SU-DHL-6 (cell line): ENCODE results near the gene SP2.

Experiments used
- H2AFZ ChIP-seq: fragments of 200-600 bp; sonication (generic); 2 replicates; pipeline ENCODE4 v1.6.1; 2014; ENCODE audit warnings: low read depth, mild to moderate bottlenecking, moderate library complexity, mixed read lengths, antibody characterized with exemption, low read length; ENCODE audit not compliant: severe bottlenecking
- H3F3A ChIP-seq: fragments of 200-600 bp; shearing (Covaris generic); 2 replicates; pipeline ENCODE4 v1.6.0; 2016; ENCODE audit warnings: antibody characterized with exemption, mild to moderate bottlenecking; ENCODE audit not compliant: insufficient read depth
- H3K27ac ChIP-seq: fragments of 200-600 bp; sonication (generic); 2 replicates; pipeline ENCODE4 v1.5.1; 2016; ENCODE audit warnings: low read depth, mild to moderate bottlenecking, low read length, moderate library complexity, mixed read lengths
- H3K27me3 ChIP-seq: fragments of 200-600 bp; sonication (generic), shearing (Covaris generic); 2 replicates; pipeline ENCODE4 v1.6.0; 2014; ENCODE audit warnings: mild to moderate bottlenecking, low read length
- H3K36me3 ChIP-seq: fragments of 200-600 bp; sonication (generic); 2 replicates; pipeline ENCODE4 v1.6.1; 2014; ENCODE audit warnings: mild to moderate bottlenecking, low read length, mixed read lengths
- H3K4me2 ChIP-seq: fragments of 300-600, 200-600 bp; shearing (Covaris generic), sonication (generic); 2 replicates; pipeline ENCODE4 v1.6.0; 2014; ENCODE audit warnings: low read length, low read depth, mild to moderate bottlenecking; ENCODE audit not compliant: poor library complexity, severe bottlenecking
- H3K4me3 ChIP-seq: fragments of 200-600 bp; sonication (generic); 2 replicates; pipeline ENCODE4 v1.5.1; 2014; ENCODE audit warnings: antibody characterized with exemption, low read length, mild to moderate bottlenecking, mixed read lengths; ENCODE audit not compliant: insufficient read depth, poor library complexity, severe bottlenecking
- H3K79me2 ChIP-seq: fragments of 200-600 bp; sonication (generic); 2 replicates; pipeline ENCODE4 v1.6.1; 2014; ENCODE audit warnings: mild to moderate bottlenecking, low read length, moderate library complexity; ENCODE audit not compliant: insufficient read depth
- H3K9ac ChIP-seq: fragments of 200-600 bp; sonication (generic); 2 replicates; pipeline ENCODE4 v1.7.0; 2014; ENCODE audit warnings: mild to moderate bottlenecking, low read length
- H3K9me2 ChIP-seq: fragments of 200-600 bp; sonication (generic); replicated peaks from 2 replicates; pipeline ENCODE4 v1.6.1; 2014; ENCODE audit warnings: low read length; ENCODE audit not compliant: insufficient read depth
- H3K9me3 ChIP-seq: fragments of 200-600 bp; sonication (generic); 2 replicates; pipeline ENCODE4 v1.6.1; 2014; ENCODE audit warnings: low read length, mixed read lengths; ENCODE audit not compliant: insufficient read depth
- H4K20me1 ChIP-seq: fragments of 200-600 bp; sonication (generic); 2 replicates; pipeline ENCODE4 v1.6.1; 2014; ENCODE audit warnings: low read depth, mild to moderate bottlenecking, antibody characterized with exemption, low read length, moderate library complexity, mixed read lengths
- CTCF ChIP-seq: fragments of 200-600 bp; sonication (generic); IDR thresholded peaks from one replicate; pipeline ENCODE4 v1.5.1; 2017; ENCODE audit warnings: antibody characterized with exemption, mild to moderate bottlenecking, low read length, moderate library complexity; ENCODE audit not compliant: insufficient read depth, poor library complexity, severe bottlenecking
- EZH2phosphoT487 ChIP-seq: fragments of 200-600 bp; sonication (generic), shearing (Covaris generic); conservative IDR thresholded peaks from 2 replicates; pipeline ENCODE4 v1.6.1; 2018; ENCODE audit warnings: mild to moderate bottlenecking, antibody characterized with exemption, low read length, moderate library complexity, mixed read lengths

Gene SP2

GRCh38 chr17:47855737-47856136, 40.3 kb upstream of the SP2 start:
- H3K27me3 ChIP-seq, result no peaks in the 10 kb centered on the region

GRCh38 chr17:47856830-47857229, 39.2 kb upstream of the SP2 start:
- no peak for TF ChIP-seq EZH2phosphoT487
- TF ChIP-seq CTCF, result no peak
- Histone ChIP-seq H3K27ac (no peak overlapping the region), H3K9me3 (no peaks in the 10 kb centered on the region), H3K27me3 (no peaks in the 10 kb centered on the region), H3K4me2 (no peak overlapping the region), H3K4me3 (no peak overlapping the region), H3F3A (no peaks in the 10 kb centered on the region), H2AFZ (no peak overlapping the region), H3K9me2 (no peaks in the 10 kb centered on the region), H3K9ac (no peak overlapping the region), H4K20me1 (no peaks in the 10 kb centered on the region), H3K36me3 (no peaks in the 10 kb centered on the region), H3K79me2 (no peaks in the 10 kb centered on the region)

More at GRCh38 chr17:47855737-47856136, 40.3 kb upstream of the SP2 start:
- Histone ChIP-seq H3K27ac (no peak overlapping the region), H3K9me2 (no peaks in the 10 kb centered on the region), H3K4me3 (no peak overlapping the region), H3K79me2 (no peaks in the 10 kb centered on the region), H4K20me1 (no peaks in the 10 kb centered on the region), H3K36me3 (no peaks in the 10 kb centered on the region), H2AFZ (no peak overlapping the region), H3K9me3 (no peaks in the 10 kb centered on the region), H3K9ac (no peak overlapping the region), H3K4me2 (no peak overlapping the region), H3F3A (no peaks in the 10 kb centered on the region)
- TF ChIP-seq EZH2phosphoT487 (no peak), CTCF (no peak)

- Histone ChIP-seq H3K36me3 (no peaks in the 10 kb centered on the region), H3K9ac (no peak overlapping the region), H3K27ac (no peak overlapping the region), H4K20me1 (no peaks in the 10 kb centered on the region), H3K4me2 (no peak overlapping the region), H2AFZ (no peak overlapping the region), H3F3A (no peaks in the 10 kb centered on the region), H3K4me3 (no peak overlapping the region), H3K79me2 (no peaks in the 10 kb centered on the region), H3K27me3 (no peaks in the 10 kb centered on the region), H3K9me3 (no peaks in the 10 kb centered on the region), H3K9me2 (no peaks in the 10 kb centered on the region)
- TF ChIP-seq EZH2phosphoT487 (no peak), CTCF (no peak)
Measured at GRCh38 chr17:47857551-47858455, 38.2 kb upstream of the SP2 start.
